SJSA1 (cell line): ENCODE data around the gene OR5M10. TPM values are rescaled to one million over a fixed set of nuclear protein-coding genes. Genes with fewer than 3 reads are reported as not detected.
"Not testable (repeated sequence)": the region's sequence is repeated elsewhere in the genome, so short reads cannot be mapped to it uniquely, and the experiment has no call there.

Experiments used
- DNase-seq, 2 experiments: peaks; one replicate each; pipeline ENCODE4 v3.0.0-alpha.2; 2015 to 2020; ENCODE audit warnings: low spot score in 2 of 2, low read depth in 1 of 2
- H3K27ac ChIP-seq: fragments of 250-450 bp; sonication (Bioruptor Pico); 2 replicates; pipeline ENCODE4 v1.5.1; 2020; ENCODE audit warnings: mild to moderate bottlenecking, moderate library complexity
- H3K27me3 ChIP-seq: fragments of 250-450 bp; sonication (Bioruptor Pico); replicated peaks from 2 replicates; pipeline ENCODE4 v1.5.1; 2020; ENCODE audit warnings: mild to moderate bottlenecking, moderate library complexity
- H3K36me3 ChIP-seq: fragments of 250-450 bp; sonication (Bioruptor Pico); 2 replicates; pipeline ENCODE4 v1.5.1; 2020; ENCODE audit warnings: mild to moderate bottlenecking
- H3K4me1 ChIP-seq: fragments of 250-450 bp; sonication (Bioruptor Pico); replicated peaks from 2 replicates; pipeline ENCODE4 v1.6.1; 2021; ENCODE audit warnings: mild to moderate bottlenecking
- H3K4me3 ChIP-seq: fragments of 250-450 bp; sonication (Bioruptor Pico); 2 replicates; pipeline ENCODE4 v1.5.1; 2020; ENCODE audit warnings: mild to moderate bottlenecking
- H3K9me3 ChIP-seq: fragments of 250-450 bp; sonication (Bioruptor Pico); replicated peaks from 2 replicates; pipeline ENCODE4 v1.5.1; 2020; ENCODE audit warnings: mild to moderate bottlenecking
- total RNA-seq: library from RNA; depleted of rRNA; stranded (reverse); fragments of >200 nt; shearing (Covaris generic); gene quantifications from 2 replicates; pipeline ENCODE4 v1.2.3, GENCODE V29; 2014; rRNA removed

The OR5M10 gene
- total RNA-seq, result not detected in 2 replicates

DNA sequence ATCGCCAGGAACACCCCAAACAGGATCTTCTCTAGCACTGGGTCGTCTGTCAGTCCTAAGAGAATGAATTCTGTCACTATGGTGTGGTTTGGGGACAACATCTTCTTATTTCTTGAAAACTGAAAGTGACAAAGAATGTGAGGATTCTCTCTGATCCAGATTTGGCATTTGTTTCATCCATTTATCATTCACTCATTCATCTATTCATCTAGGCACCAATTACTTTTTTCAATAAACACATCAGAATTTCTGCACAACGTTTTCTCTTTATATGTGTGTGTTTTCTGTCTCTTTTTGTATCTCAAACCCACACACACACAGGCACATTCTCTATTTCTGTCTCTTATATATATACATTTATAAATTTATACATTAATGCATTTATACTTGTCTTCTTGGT, at the start of gene OR5M10:
Gene OR5M10 (minus strand): TSS at position 101 of the 400 bp plus-strand sequence. CDS start 0 bp downstream, at position 101.
- Histone ChIP-seq H3K27ac (no peak within 1 kb of the TSS), H3K36me3 (no peaks in the 10 kb centered on the region), H3K4me1 (no peaks in the 10 kb centered on the region), H3K27me3 (no peaks in the 10 kb centered on the region), H3K4me3 (no peak within 1 kb of the TSS), H3K9me3 (0 out of 2 replicates have a peak, but pooled peaks cover 4% of the 10 kb centered on the region)
- no peak for DNase-seq

- DNase-seq, result no peak
- Histone ChIP-seq H3K27me3 (no peaks in the 10 kb centered on the region), H3K9me3 (no peaks in the 10 kb centered on the region), H3K27ac (no peak overlapping the region), H3K36me3 (no peaks in the 10 kb centered on the region), H3K4me3 (no peak overlapping the region), H3K4me1 (peaks cover 3% of the 10 kb centered on the region; the same call in 1 of the 2 replicates)
Measured at GRCh38 chr11:56625946-56626345, 48.4 kb upstream of the OR5M10 start.

GRCh38 chr11:56624661-56625110, 47.2 kb upstream of the OR5M10 start:
- Histone ChIP-seq H3K27ac (no peak overlapping the region), H3K36me3 (no peaks in the 10 kb centered on the region), H3K9me3 (no peaks in the 10 kb centered on the region), H3K27me3 (no peaks in the 10 kb centered on the region), H3K4me3 (no peak overlapping the region), H3K4me1 (peaks cover 3% of the 10 kb centered on the region; the same call in 1 of the 2 replicates)
- peak in 1 of 2 experiments; percentile 41 for DNase-seq

GRCh38 chr11:56611174-56611573, 33.7 kb upstream of the OR5M10 start:
- no peaks in the 10 kb centered on the region for H3K9me3 ChIP-seq
- no peak overlapping the region for H3K4me3 ChIP-seq
- no peak overlapping the region for H3K27ac ChIP-seq
- H3K36me3 ChIP-seq, result no peaks in the 10 kb centered on the region
- no peaks in the 10 kb centered on the region for H3K27me3 ChIP-seq
- no peak for DNase-seq
- no peaks in the 10 kb centered on the region for H3K4me1 ChIP-seq

- not testable (repeated sequence) for DNase-seq, H3K27me3 ChIP-seq, H3K9me3 ChIP-seq, H3K4me1 ChIP-seq, H3K27ac ChIP-seq, H3K36me3 ChIP-seq, H3K4me3 ChIP-seq
Measured at GRCh38 chr11:56592088-56592717, 14.7 kb upstream of the OR5M10 start.

GRCh38 chr11:56558574-56558973, 18.9 kb downstream of the OR5M10 start:
- H3K27ac ChIP-seq, result no peak overlapping the region
- H3K4me1 ChIP-seq, result no peaks in the 10 kb centered on the region
- no peaks in the 10 kb centered on the region for H3K27me3 ChIP-seq
- H3K4me3 ChIP-seq, result no peak overlapping the region
- DNase-seq, result no peak
- H3K9me3 ChIP-seq, result no peaks in the 10 kb centered on the region
- H3K36me3 ChIP-seq, result no peaks in the 10 kb centered on the region

GRCh38 chr11:56554691-56555090, 22.8 kb downstream of the OR5M10 start:
- not testable (repeated sequence) for H3K9me3 ChIP-seq, H3K4me3 ChIP-seq, H3K4me1 ChIP-seq, DNase-seq, H3K36me3 ChIP-seq, H3K27ac ChIP-seq, H3K27me3 ChIP-seq

- DNase-seq, result no peak
- Histone ChIP-seq H3K27me3 (no peaks in the 10 kb centered on the region), H3K9me3 (no peaks in the 10 kb centered on the region), H3K36me3 (no peaks in the 10 kb centered on the region), H3K27ac (no peak overlapping the region), H3K4me3 (no peak overlapping the region), H3K4me1 (no peaks in the 10 kb centered on the region)
Measured at GRCh38 chr11:56545531-56545930, 32.0 kb downstream of the OR5M10 start.

GRCh38 chr11:56543739-56544138, 33.8 kb downstream of the OR5M10 start:
- H3K27ac ChIP-seq, result no peak overlapping the region
- no peaks in the 10 kb centered on the region for H3K9me3 ChIP-seq
- no peaks in the 10 kb centered on the region for H3K36me3 ChIP-seq
- H3K4me1 ChIP-seq, result no peaks in the 10 kb centered on the region
- no peaks in the 10 kb centered on the region for H3K27me3 ChIP-seq
- no peak for DNase-seq
- no peak overlapping the region for H3K4me3 ChIP-seq

DNA sequence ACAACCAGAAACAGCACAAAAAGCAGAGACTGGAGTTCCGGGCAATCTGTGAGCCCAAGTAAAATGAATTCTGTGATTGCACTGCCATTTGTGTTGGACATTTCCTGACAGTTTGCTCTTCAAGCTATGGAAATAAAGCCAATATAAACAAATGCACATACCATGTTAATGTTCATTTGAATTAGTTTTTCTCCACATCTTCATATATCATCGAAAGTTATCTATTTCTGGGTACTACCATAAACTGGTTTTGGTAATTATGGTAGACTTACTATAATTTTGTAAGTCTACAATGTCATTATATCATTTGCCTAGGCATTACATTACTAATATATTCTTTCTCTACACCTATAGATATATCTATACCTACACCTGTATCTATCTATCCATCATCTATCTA, 34.4 kb downstream of the OR5M10 start, which contains the start of gene OR5M11:
Gene OR5M11 (minus strand): TSS at position 101 of the 400 bp plus-strand sequence. CDS start 0 bp downstream, at position 101.
- Histone ChIP-seq H3K4me3 (no peak within 1 kb of the TSS), H3K27me3 (no peaks in the 10 kb centered on the region), H3K4me1 (no peaks in the 10 kb centered on the region), H3K36me3 (no peaks in the 10 kb centered on the region), H3K27ac (no peak within 1 kb of the TSS), H3K9me3 (no peaks in the 10 kb centered on the region)
- no peak for DNase-seq

- H3K4me1 ChIP-seq, result no peaks in the 10 kb centered on the region
- no peak overlapping the region for H3K4me3 ChIP-seq
- H3K9me3 ChIP-seq, result no peaks in the 10 kb centered on the region
- H3K27me3 ChIP-seq, result no peaks in the 10 kb centered on the region
- no peak for DNase-seq
- no peak overlapping the region for H3K27ac ChIP-seq
- no peaks in the 10 kb centered on the region for H3K36me3 ChIP-seq
Measured at GRCh38 chr11:56533054-56533740, 44.3 kb downstream of the OR5M10 start.

- no peak for DNase-seq
- no peaks in the 10 kb centered on the region for H3K36me3 ChIP-seq
- H3K27ac ChIP-seq, result no peak overlapping the region
- H3K4me3 ChIP-seq, result no peak overlapping the region
- no peaks in the 10 kb centered on the region for H3K27me3 ChIP-seq
- no peaks in the 10 kb centered on the region for H3K4me1 ChIP-seq
- no peaks in the 10 kb centered on the region for H3K9me3 ChIP-seq
Measured at GRCh38 chr11:56531856-56532255, 45.7 kb downstream of the OR5M10 start.
